IMR-90 (cell line): ENCODE data around the gene TMPRSS15. TPM values are rescaled to one million over a fixed set of nuclear protein-coding genes. Genes with fewer than 3 reads are reported as not detected.

ENCODE experiments used
- ATAC-seq: fragments of 200-7000 bp; cut with Tn5 transposase; 2 replicates; pipeline ENCODE4 v1.9.1; 2020; ENCODE audit warnings: low read depth, mild to moderate bottlenecking, moderate library complexity
- BruUV-seq: library from RNA; stranded (reverse); fragments of 400-500 nt; replicated peaks from 2 replicates; lab custom pipeline; 2021; lab: Mats Ljungman, UMichigan
- CTCF ChIA-PET: fragments of 300-600 bp; formaldehyde crosslinking; extraction: SDS; loops from one replicate; lab custom pipeline; 2021; ENCODE audit warnings: antibody characterized with exemption; lab: Yijun Ruan, JAX
- POLR2A ChIA-PET: fragments of 300-600 bp; sonication (Branson Sonifier 250); formaldehyde crosslinking; loops from one replicate; lab custom pipeline; 2022; ENCODE audit warnings: antibody characterized with exemption; ENCODE audit not compliant: unreplicated experiment; lab: Charles Lee
- DNase-seq: peaks from one replicate; pipeline ENCODE4 v3.0.0; 2013
- H2AFZ ChIP-seq: replicated peaks from 2 replicates; pipeline ENCODE3; 2013; ENCODE audit warnings: low read length, mild to moderate bottlenecking; ENCODE audit not compliant: poor library complexity
- H2AK5ac ChIP-seq: 2 replicates; pipeline ENCODE4 v1.6.1; 2013; ENCODE audit warnings: low read depth, low read length, inconsistent platforms
- H2AK9ac ChIP-seq: replicated peaks from 2 replicates; pipeline ENCODE3; 2013; ENCODE audit warnings: mild to moderate bottlenecking, low read depth, low read length, moderate library complexity; ENCODE audit not compliant: poor library complexity
- H2BK120ac ChIP-seq: 2 replicates; pipeline ENCODE4 v1.6.1; 2013; ENCODE audit warnings: low read depth, low read length, inconsistent platforms
- H2BK15ac ChIP-seq: 3 replicates; pipeline ENCODE4 v1.6.1; 2013; ENCODE audit warnings: low read depth, low read length, inconsistent platforms
- H2BK20ac ChIP-seq: 2 replicates; pipeline ENCODE4 v1.6.1; 2013; ENCODE audit warnings: low read depth, mild to moderate bottlenecking, inconsistent platforms, low read length, moderate library complexity
- H2BK5ac ChIP-seq: 2 replicates; pipeline ENCODE4 v1.6.1; 2013; ENCODE audit warnings: mild to moderate bottlenecking, low read depth, low read length, inconsistent platforms; ENCODE audit not compliant: poor library complexity, severe bottlenecking
- H3K14ac ChIP-seq: replicated peaks from 2 replicates; pipeline ENCODE4 v1.6.1; 2013; ENCODE audit warnings: low read depth, low read length, inconsistent platforms
- H3K18ac ChIP-seq: 2 replicates; pipeline ENCODE4 v1.6.1; 2013; ENCODE audit warnings: low read depth, low read length, control low read depth
- H3K23ac ChIP-seq: 2 replicates; pipeline ENCODE4 v1.6.1; 2013; ENCODE audit warnings: low read depth, low read length, inconsistent platforms
- H3K27ac ChIP-seq: 2 replicates; pipeline ENCODE4 v1.5.1; 2013; ENCODE audit warnings: mild to moderate bottlenecking, control low read depth, low read length; ENCODE audit not compliant: insufficient read depth
- H3K27me3 ChIP-seq: 2 replicates; pipeline ENCODE4 v1.6.1; 2013; ENCODE audit warnings: low read length; ENCODE audit not compliant: control insufficient read depth, insufficient read depth
- H3K36me3 ChIP-seq: 2 replicates; pipeline ENCODE4 v1.6.1; 2013; ENCODE audit warnings: low read length, mixed read lengths; ENCODE audit not compliant: control insufficient read depth, insufficient read depth
- H3K4ac ChIP-seq: 2 replicates; pipeline ENCODE4 v1.6.1; 2013; ENCODE audit warnings: low read depth, low read length, inconsistent platforms
- H3K4me1 ChIP-seq: 2 replicates; pipeline ENCODE4 v1.6.1; 2013; ENCODE audit warnings: low read length, mixed read lengths; ENCODE audit not compliant: control insufficient read depth, insufficient read depth
- H3K4me2 ChIP-seq: 2 replicates; pipeline ENCODE4 v1.6.1; 2013; ENCODE audit warnings: low read depth, mild to moderate bottlenecking, control low read depth, low read length, moderate library complexity
- H3K4me3 ChIP-seq: 2 replicates; pipeline ENCODE4 v1.5.1; 2013; ENCODE audit warnings: low read depth, mild to moderate bottlenecking, control low read depth, low read length, moderate library complexity; ENCODE audit not compliant: insufficient read depth
- H3K56ac ChIP-seq: 2 replicates; pipeline ENCODE4 v1.6.1; 2013; ENCODE audit warnings: low read length, inconsistent platforms; ENCODE audit not compliant: insufficient read depth; ENCODE audit errors: extremely low read depth
- H3K79me1 ChIP-seq, 2 experiments: 2 replicates each; pipeline ENCODE4 v1.6.1; 2013; ENCODE audit warnings: low read length in 2 of 2, inconsistent platforms in 1 of 2, low read depth in 1 of 2
- H3K9ac ChIP-seq: 2 replicates; pipeline ENCODE4 v1.6.1; 2013; ENCODE audit warnings: low read depth, low read length, control low read depth
- H3K9me1 ChIP-seq: 2 replicates; pipeline ENCODE4 v1.6.1; 2013; ENCODE audit warnings: low read length, inconsistent platforms; ENCODE audit not compliant: insufficient read depth
- H3K9me3 ChIP-seq: 2 replicates; pipeline ENCODE4 v1.6.1; 2013; ENCODE audit warnings: low read length; ENCODE audit not compliant: control insufficient read depth, insufficient read depth
- H4K20me1 ChIP-seq: 2 replicates; pipeline ENCODE4 v1.6.1; 2013; ENCODE audit warnings: low read length, inconsistent platforms; ENCODE audit not compliant: insufficient read depth
- H4K5ac ChIP-seq: 2 replicates; pipeline ENCODE4 v1.6.1; 2013; ENCODE audit warnings: mild to moderate bottlenecking, low read depth, low read length, control low read depth
- H4K8ac ChIP-seq, 2 experiments: 2 replicates each; pipeline ENCODE4 v1.6.1; 2013; ENCODE audit warnings: low read depth in 2 of 2, low read length in 2 of 2, control low read depth in 1 of 2, inconsistent platforms in 1 of 2
- H4K91ac ChIP-seq: 2 replicates; pipeline ENCODE4 v1.6.1; 2013; ENCODE audit warnings: low read depth, low read length, inconsistent platforms; ENCODE audit not compliant: insufficient read depth
- BHLHE40 ChIP-seq: fragments of 150-350 bp; IDR thresholded peaks from 2 replicates; pipeline ENCODE4 v1.6.1; 2016; ENCODE audit warnings: mild to moderate bottlenecking, low read depth, low read length
- CEBPB ChIP-seq: IDR thresholded peaks from 2 replicates; pipeline ENCODE4 v1.6.1; 2012; ENCODE audit warnings: low read depth, low read length, improper control_type of control experiment
- CHD1 ChIP-seq: IDR thresholded peaks from 2 replicates; pipeline ENCODE4 v1.6.1; 2012; ENCODE audit warnings: low read depth, low read length, improper control_type of control experiment
- CTCF ChIP-seq: conservative IDR thresholded peaks from 2 replicates; pipeline ENCODE4 v1.5.1; 2012; ENCODE audit warnings: mild to moderate bottlenecking, low read depth, low read length, improper control_type of control experiment
- ELK1 ChIP-seq: fragments of 150-350 bp; IDR thresholded peaks from 2 replicates; pipeline ENCODE4 v1.6.1; 2016; ENCODE audit warnings: low read depth, mild to moderate bottlenecking, low read length, moderate library complexity, borderline replicate concordance
- FOS ChIP-seq: fragments of 150-350 bp; IDR thresholded peaks from 2 replicates; pipeline ENCODE4 v1.6.1; 2016; ENCODE audit warnings: low read depth, low read length
- MAFK ChIP-seq: IDR thresholded peaks from 2 replicates; pipeline ENCODE4 v1.6.1; 2012; ENCODE audit warnings: low read depth, low read length, improper control_type of control experiment
- MAZ ChIP-seq: IDR thresholded peaks from 2 replicates; pipeline ENCODE4 v1.6.1; 2012; ENCODE audit warnings: low read depth, mild to moderate bottlenecking, low read length, improper control_type of control experiment, moderate library complexity, borderline replicate concordance
- MXI1 ChIP-seq: IDR thresholded peaks from 2 replicates; pipeline ENCODE4 v1.6.1; 2012; ENCODE audit warnings: low read depth, mild to moderate bottlenecking, low read length, moderate library complexity, borderline replicate concordance
- NFE2L2 ChIP-seq: fragments of 150-350 bp; IDR thresholded peaks from 2 replicates; pipeline ENCODE4 v1.6.1; 2016; ENCODE audit warnings: low read depth, mild to moderate bottlenecking, low read length
- POLR2A ChIP-seq: IDR thresholded peaks from 2 replicates; pipeline ENCODE4 v1.6.1; 2012; ENCODE audit warnings: mild to moderate bottlenecking, low read depth, low read length
- RAD21 ChIP-seq: IDR thresholded peaks from 2 replicates; pipeline ENCODE4 v1.6.1; 2012; ENCODE audit warnings: low read length, improper control_type of control experiment
- RFX5 ChIP-seq: IDR thresholded peaks from 2 replicates; pipeline ENCODE4 v1.8.0; 2012; ENCODE audit warnings: low read depth, mild to moderate bottlenecking, low read length, moderate library complexity
- SMC3 ChIP-seq: fragments of 150-350 bp; IDR thresholded peaks from 2 replicates; pipeline ENCODE4 v1.6.1; 2016; ENCODE audit warnings: low read depth, mild to moderate bottlenecking, antibody characterized with exemption, low read length, moderate library complexity
- USF2 ChIP-seq: fragments of 150-350 bp; IDR thresholded peaks from 2 replicates; pipeline ENCODE4 v1.6.1; 2017; ENCODE audit warnings: mild to moderate bottlenecking, antibody characterized with exemption, low read length, low read depth
- WGBS, 2 experiments: methylation state at CpG; one replicate each; pipeline versions ENCODE4 v1.1.5 to v1.1.7; 2013; ENCODE audit warnings: missing lambda C conversion rate in 2 of 2; ENCODE audit not compliant: insufficient read length in 1 of 2; ENCODE audit errors: extremely low coverage in 2 of 2; 5-methylcytosine and 5-hydroxymethylcytosine counted together
- dilution Hi-C: fragments of 300-500 bp; cut with HindIII; formaldehyde crosslinking; loops from one replicate; pipeline ENCODE4 v1.14.3; 2018; ENCODE audit warnings: low sequenced_read_pairs; ENCODE audit not compliant: unreplicated experiment
- in situ Hi-C: fragments of 300-500 bp; cut with MboI; formaldehyde crosslinking; loops from 3 replicates; pipeline ENCODE4 v1.14.3; 2019; ENCODE audit warnings: low sequenced_read_pairs, inconsistent platforms, mixed read lengths
- intact Hi-C: fragments of 100-400 bp; cut with micrococcal nuclease; formaldehyde crosslinking; loops from 2 replicates; pipeline ENCODE4 v1.10.0; 2022
- polyA plus RNA-seq, 3 experiments: library from polyadenylated mRNA; depleted of rRNA; stranded (reverse); fragments of >200 nt; gene quantifications; 2 replicates each; pipeline ENCODE4 v1.2.3, GENCODE V29; 2012; ENCODE audit warnings: low replicate concordance in 1 of 3
- total RNA-seq: library from RNA; depleted of rRNA; stranded (reverse); fragments of >200 nt; gene quantifications from 2 replicates; pipeline ENCODE4 v1.2.3, GENCODE V29; 2012

The TMPRSS15 gene
- total and polyA plus RNA-seq, 2 of the 4 experiments (the other 2 are of a cell fraction), result not detected

- dilution Hi-C loops, result no loop called here
- Histone ChIP-seq H3K27me3 (no peaks in the 10 kb centered on the region), H3K14ac (no peak overlapping the region), H4K5ac (no peak overlapping the region), H2BK5ac (no peak overlapping the region), H2AFZ (no peak overlapping the region), H3K36me3 (no peaks in the 10 kb centered on the region), H4K91ac (no peak overlapping the region), H3K27ac (no peak overlapping the region), H2BK20ac (no peak overlapping the region), H3K4me3 (no peak overlapping the region), H3K9ac (no peak overlapping the region), H3K56ac (no peak overlapping the region), H3K9me1 (no peaks in the 10 kb centered on the region), H3K18ac (no peak overlapping the region), H4K8ac (no peak overlapping the region), H2AK9ac (no peak overlapping the region), H2BK120ac (no peak overlapping the region), H2BK15ac (no peak overlapping the region), H4K20me1 (no peaks in the 10 kb centered on the region), H3K4me2 (no peak overlapping the region), H3K4ac (no peak overlapping the region), H2AK5ac (no peak overlapping the region), H3K79me1 (no peaks in the 10 kb centered on the region), H3K4me1 (no peaks in the 10 kb centered on the region), H3K9me3 (peaks cover 7% of the 10 kb centered on the region), H3K23ac (no peak overlapping the region)
- intact Hi-C loops, result no loop called here
- no CpG with 5 or more reads among the region's 4 CpGs for WGBS, 2 experiments
- TF ChIP-seq POLR2A (no peak), BHLHE40 (no peak), SMC3 (no peak), MXI1 (no peak), MAZ (no peak), MAFK (no peak), USF2 (no peak), ELK1 (no peak), CTCF (no peak), NFE2L2 (no peak), RFX5 (no peak), CEBPB (no peak), RAD21 (no peak), FOS (no peak), CHD1 (no peak)
- BruUV-seq, result no TSS peak
- DNase-seq, result no peak
- POLR2A ChIA-PET, result no interaction called here
- in situ Hi-C loops, result no loop called here
- CTCF ChIA-PET, result no interaction called here
- no peak for ATAC-seq
Observed at GRCh38 chr21:18285379-18285778, 118.2 kb downstream of the TMPRSS15 start.
